Stimulated activated CD8-positive, alpha-beta memory T cell treated with anti-CD3 and anti-CD28 coated beads, Interleukin-12 subunit alpha, Interleukin-12 subunit beta, amount 100 ng/mL, for 24 hours (primary cell): ENCODE measurements around the gene MED8.

ENCODE experiments used
- DNase-seq: peaks from one replicate; pipeline ENCODE4 v3.0.0-alpha.2; 2020; ENCODE audit errors: extremely low read depth

MED8 gene

GRCh38 chr1:43389326-43390313, at the start of gene MED8, which contains the start of gene SZT2:
Gene MED8, minus strand, starts transcription at chr1:43389800. Its CDS starts 36 bp downstream, at chr1:43389764.
Gene SZT2, plus strand, starts transcription at chr1:43389899. Its CDS starts 70 bp downstream, at chr1:43389969.
- peak; percentile 86 for DNase-seq

GRCh38 chr1:43438953-43439581, 49.5 kb upstream of the MED8 start:
- no peak for DNase-seq

- no peak for DNase-seq
Observed at GRCh38 chr1:43438576-43438952, 49.0 kb upstream of the MED8 start.

- no peak for DNase-seq
Observed at GRCh38 chr1:43438006-43438405, 48.4 kb upstream of the MED8 start.

DNA sequence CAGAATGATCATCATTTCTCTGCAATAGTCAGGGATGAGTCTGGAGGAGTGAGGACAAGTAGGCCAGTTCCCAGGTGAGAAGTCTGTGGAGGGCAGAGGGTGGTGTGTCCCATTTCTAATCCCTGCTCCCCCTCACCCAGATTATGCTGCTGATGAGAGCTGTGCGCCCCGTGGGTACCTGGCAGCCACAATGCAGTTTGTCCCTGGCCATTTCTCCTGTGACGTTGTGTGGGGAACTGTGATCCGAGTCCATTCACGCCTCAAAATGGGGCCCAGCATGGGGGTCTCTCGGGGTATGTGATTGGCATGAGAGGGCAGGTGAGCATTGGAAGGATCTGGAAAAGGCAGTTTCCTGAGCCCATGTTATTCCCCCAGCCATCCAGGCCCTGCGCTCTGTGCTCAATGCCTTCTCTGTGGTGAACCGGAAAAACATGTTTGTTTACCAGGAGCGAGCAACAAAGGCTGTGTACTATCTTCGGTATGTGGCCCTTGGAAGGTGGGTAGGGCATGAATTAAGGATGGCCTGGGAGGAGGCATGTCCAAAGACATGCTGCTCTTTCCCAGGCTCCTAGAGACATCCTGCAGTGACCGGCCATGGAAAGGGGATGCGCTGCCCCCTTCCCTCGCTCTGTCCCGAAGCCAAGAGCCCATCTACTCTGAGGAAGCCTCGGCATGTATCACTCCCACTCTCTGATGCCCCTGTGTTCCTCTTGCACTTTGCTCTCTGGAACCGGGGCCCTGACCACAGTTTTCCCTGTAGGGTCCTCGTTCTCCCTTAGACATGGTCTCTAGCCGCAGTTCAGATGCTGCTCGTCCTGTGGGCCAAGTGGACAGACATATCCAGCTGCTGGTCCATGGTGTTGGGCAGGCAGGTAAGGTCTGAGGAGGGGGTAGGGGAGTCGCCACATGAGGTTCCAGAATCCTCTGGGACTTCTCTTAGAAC, 47.7 kb upstream of the MED8 start:
- no peak for DNase-seq

DNA sequence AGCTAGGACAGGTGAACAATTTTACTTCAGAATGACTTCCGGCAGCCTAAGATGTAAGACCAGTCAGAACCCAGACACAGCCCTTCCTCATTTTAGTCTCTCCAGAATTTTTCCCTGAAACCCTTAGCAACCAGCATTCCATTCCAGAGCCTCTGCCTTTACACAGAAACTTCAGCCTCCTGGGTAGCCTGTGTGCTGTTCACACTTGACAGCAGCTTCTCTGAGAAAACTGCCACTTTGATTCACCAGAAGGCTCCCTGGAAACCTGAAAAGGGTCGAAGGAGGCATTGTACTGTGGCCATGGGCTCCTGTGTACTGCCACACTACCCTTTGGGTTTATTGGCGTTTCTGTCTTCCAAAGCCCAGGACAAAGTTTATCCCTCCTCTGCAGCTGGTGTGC, 46.8 kb upstream of the MED8 start:
- no peak for DNase-seq

DNA sequence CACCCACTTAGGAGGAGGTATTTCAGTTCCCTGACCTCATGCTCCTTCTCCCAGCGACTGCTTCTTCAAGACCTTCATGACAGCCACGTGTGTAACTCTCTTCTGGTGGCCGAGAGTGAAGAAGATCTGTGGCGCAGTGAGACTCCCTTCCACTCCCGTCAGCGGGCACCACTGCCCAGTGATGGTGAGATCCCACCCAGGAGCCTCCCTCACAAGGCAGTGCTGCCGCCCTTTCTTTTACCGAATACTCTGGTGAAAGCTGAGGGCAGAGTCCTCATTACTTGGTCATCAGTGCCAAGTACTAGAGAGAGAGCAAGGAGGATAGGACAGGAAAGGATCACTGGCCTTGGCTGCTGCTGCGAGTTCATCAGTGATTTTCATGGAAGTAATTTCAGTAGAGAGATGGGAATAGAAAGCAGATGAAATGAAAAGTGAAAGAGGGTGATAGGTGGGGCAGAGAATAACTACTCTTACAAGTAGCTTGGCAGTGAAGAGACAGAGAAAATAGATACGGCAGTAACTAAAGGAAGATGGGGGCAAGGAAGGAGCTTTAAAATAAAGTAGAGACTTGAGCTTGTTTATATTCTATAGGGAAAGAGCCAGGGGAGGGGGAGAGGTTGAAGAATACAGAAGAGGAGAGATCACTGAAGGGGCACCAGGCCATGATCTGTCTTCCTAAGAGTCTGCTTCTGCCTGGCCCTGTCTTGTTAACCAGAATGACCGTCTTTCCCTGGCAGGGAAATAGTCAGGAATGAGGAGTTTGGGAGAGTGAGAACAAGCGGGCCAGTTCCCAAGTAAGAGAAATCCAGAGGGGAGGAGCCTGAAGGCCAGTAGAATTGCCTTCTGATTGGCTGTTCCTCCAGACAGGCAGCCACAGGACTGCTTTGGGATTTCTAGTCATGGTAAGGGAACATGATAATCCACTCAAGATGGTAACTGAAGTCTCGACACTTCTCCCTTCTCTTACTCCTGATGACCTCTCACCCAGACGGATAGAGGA, 45.8 kb upstream of the MED8 start:
- DNase-seq: no peak

DNA sequence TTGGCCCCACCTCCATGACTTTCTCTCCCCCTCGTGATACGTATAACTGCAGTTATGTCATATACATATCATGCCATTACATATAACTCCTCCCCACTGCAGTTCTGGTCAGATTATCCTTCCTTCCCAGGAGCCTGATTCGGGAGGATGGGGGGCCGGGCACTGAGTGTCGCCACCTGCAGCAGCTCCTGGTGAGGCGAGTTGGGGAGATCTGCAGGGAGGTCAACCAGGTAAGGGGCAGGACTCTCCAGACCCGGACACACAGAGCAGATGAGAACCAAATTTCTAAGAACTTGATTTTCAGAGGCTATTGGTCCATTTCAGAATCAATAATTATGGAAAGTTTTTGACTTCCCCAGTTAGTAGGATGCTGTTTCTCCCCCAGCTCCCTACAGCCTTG, 44.7 kb upstream of the MED8 start:
- no peak for DNase-seq

DNA sequence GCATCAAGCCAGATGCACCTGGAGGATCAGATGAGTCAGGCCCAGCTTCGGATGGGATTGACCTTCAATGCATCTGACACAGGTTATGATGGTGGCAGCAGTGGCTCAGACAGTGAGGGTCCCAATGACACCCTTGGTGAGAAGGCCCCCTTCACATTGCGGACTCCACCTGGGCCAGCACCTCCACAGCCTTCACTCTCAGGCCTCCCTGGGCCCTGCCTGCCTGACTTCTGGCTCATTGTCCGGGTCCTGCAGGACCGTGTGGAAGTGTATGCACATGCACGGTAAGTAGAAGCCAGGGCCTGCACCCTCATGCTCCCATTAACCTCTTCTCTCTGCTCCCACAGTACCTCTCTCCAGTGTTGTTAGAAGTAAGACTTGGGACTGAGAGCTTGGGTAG, 43.3 kb upstream of the MED8 start:
- DNase-seq: no peak

GRCh38 chr1:43432171-43432860, 42.7 kb upstream of the MED8 start:
- DNase-seq: no peak

GRCh38 chr1:43431676-43432075, 42.1 kb upstream of the MED8 start:
- no peak for DNase-seq

DNA sequence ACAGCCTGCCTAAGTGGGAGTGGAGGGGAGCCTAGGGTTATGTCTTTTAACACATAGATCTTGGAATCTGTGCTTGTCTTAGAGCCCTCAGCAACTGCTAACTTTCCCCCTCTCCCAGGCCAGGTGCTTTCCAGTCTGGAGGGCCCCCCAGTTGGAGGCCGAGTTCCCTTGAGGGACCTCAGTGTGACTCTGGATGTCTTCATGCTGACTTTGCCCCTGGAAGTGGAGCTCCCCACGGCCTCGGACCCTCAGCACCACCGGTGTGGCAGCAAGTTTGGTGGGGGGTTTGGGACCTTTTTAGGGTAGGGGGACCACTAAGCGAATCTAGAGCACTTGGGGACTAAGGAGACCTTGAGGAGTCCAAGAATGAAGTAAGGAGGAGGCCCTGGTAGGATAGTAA, 41.2 kb upstream of the MED8 start:
- no peak for DNase-seq

- DNase-seq: no peak
Observed at GRCh38 chr1:43427941-43428340, 38.3 kb upstream of the MED8 start.

DNA sequence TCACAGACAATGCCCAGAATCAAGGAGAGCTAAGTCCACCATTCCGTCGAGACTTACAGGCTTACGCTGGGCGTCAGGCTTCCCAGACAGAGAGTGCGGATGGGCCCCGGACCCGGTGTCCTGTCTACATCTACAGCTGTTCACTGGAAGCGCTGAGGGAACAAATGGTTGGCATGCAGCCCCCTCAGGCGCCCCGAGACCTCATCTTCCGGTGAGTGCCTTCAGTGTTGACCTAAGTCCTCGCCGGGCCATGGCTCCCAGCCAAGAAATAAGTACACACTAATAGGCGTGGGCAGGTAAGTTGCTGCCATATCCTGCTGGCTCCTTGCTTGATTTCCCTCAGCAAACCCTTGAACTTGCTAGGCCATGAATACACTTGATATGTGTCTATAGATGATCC, 37.9 kb upstream of the MED8 start:
- no peak for DNase-seq

GRCh38 chr1:43426221-43426620, 36.6 kb upstream of the MED8 start:
- DNase-seq: no peak

DNA sequence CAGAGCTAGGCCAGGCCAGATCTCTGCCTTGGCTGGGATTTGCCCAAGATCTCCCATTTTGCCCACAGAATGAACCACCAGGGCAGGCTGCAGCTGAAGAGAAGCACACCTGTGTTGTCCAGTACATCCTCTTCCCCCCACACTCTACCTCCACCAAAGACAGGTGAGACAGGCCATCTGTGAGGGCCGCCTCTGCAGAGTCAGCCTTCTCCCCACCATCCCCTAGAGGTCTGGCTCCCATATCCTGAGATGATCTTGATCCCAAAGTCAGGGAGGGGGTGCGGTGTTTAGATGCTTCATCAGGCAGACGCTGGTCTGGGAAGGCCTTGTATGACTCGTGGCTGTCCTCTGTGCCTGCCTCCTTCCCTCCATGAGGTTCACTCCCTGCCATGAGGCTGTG, 35.4 kb upstream of the MED8 start:
- DNase-seq: no peak

DNA sequence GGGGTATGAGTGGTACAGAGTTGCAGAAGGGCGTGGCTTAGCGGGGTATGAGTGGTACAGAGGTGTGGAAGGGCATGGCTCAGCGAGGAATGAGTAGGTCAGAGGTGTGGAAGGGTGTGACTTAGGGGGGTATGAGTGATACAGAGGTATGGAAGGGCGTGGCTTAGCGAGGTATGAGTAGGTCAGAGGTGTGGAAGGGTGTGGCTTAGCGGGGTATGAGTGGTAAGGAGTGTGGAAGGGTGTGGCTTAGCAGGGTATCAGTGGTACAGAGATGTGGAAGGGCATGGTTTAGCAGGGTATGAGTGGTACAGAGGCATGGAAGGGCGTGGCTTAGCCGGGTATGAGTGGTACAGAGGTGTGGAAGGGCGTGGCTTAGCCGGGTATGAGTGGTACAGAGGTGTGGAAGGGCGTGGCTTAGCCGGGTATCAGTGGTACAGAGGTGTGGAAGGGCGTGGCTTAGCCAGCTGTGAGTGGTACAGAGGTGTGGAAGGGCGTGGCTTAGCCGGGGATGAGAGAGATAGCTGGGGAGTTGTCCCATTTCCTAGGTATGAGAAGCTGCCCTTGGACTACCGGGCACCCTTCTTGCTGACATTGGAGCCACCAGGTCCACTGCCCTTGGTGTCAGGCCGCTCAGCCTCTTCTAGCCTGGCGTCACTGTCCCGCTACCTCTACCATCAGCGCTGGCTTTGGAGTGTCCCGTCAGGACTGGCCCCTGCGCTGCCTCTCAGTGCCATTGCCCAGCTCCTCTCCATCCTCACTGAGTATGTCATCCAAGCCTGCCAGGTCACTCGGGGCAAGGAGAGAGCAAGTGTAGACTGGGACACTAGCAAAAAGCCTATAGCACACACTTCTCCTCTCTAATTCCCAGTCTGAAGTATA, 34.3 kb upstream of the MED8 start:
- no peak for DNase-seq

GRCh38 chr1:43422995-43423671, 33.5 kb upstream of the MED8 start:
- DNase-seq: no peak
